HG03439 (cell line): ENCODE measurements around the gene CAPN3.

Experiments used
- ATAC-seq: cut with Tn5 transposase; IDR thresholded peaks from one replicate; pipeline ENCODE4 v1.9.1; 2021; ENCODE audit warnings: mild to moderate bottlenecking, moderate library complexity; ENCODE audit not compliant: unreplicated experiment

Gene CAPN3

DNA sequence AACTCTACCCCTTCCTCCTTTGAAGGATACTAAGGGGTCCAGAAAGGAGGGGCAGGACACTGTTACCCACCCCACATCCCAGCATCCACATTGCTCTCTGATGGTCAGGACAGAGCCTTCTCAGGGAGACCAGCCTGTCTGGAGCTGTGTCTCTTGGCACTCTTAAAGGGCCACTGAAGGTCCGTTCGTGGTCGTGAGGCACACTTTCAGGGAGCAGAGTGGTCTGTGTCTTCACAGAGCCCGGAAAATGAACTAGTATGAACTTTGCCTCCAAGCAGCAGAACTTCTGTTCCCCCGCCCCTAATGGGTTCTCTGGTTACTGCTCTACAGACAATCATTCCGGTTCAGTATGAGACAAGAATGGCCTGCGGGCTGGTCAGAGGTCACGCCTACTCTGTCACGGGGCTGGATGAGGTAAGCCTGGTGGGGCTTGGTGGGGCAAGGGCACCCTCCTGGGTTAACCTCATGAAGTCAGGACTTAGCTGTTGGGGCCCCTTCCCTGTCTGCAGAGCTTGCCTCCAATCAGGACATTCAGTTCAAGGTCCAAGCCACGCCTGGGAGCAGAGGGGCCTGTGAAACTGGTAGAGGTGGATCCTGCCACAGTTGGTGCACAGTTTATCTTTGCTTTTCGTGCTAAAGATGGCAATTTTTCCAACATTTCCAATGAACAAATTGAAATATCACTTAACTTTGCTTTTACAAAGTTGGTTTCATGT is 33.2 kb downstream of the CAPN3 start:
- ATAC-seq: no peak

- no peak for ATAC-seq
Measured at GRCh38 chr15:42394106-42394505, 34.8 kb downstream of the CAPN3 start.

- no peak for ATAC-seq
Measured at GRCh38 chr15:42395838-42396237, 36.5 kb downstream of the CAPN3 start.

DNA sequence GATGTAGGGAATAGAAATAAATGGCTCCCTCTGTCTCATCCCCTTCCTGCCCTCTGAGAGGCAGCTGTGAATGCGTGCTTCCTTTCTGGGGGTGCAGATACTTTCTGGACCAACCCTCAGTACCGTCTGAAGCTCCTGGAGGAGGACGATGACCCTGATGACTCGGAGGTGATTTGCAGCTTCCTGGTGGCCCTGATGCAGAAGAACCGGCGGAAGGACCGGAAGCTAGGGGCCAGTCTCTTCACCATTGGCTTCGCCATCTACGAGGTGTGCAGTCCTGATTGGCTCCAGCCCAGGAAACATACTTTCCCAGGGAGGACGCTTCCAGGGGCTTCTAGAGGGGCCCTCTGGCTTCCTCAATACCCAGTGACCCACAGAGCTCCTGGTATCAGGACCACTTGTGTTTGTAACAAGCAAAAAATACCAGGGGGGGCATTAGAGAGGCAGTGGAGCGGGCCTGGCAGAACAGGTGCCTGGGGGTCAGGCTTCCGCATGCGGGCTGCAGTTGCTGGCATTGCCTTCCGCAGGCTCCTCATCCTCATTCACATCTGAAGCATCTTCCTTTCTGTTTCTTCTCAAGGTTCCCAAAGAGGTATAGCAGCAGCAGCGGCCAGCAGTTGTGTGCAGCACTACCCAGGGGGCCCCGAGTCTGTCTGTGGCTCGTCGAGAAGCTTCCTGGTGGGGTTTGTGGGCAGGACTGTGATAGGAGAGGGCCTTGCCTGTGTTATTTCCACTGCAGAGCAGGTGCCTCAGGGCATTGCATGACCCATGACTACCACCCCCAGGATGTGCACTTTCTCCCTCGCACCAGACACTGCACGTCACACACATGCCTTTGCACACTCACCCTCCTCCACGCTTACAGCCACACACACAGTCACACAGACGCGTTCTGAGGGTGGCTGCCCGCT is 42.5 kb downstream of the CAPN3 start:
- no peak for ATAC-seq

DNA sequence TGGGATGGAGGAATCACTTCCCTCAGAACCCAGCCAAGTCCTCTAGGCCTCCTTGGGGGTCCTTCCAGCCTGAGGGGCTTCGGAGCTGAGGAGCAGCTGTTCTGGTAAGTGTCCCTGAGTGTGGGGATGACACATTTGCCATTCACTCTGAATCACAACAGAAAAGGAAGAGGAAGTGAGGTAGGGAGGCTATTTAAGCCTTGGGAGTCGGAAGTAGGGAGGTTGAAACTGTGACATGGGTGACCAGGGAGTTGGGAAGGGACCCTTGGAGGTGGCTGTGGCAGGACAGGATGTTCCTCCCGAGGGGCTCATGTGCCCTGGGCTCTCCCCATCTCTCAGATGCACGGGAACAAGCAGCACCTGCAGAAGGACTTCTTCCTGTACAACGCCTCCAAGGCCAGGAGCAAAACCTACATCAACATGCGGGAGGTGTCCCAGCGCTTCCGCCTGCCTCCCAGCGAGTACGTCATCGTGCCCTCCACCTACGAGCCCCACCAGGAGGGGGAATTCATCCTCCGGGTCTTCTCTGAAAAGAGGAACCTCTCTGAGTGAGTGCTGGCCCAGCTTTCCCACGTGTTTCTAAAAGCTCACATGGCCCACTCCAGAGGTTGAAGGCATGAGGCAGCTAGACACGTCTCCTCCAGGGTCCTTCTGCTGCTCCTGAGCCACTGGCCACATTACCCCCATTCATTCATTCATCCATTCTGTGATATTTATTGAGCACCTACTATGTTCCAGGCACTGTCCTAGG is 43.3 kb downstream of the CAPN3 start:
- no peak for ATAC-seq

- ATAC-seq: no peak
Measured at GRCh38 chr15:42403389-42403788, 44.1 kb downstream of the CAPN3 start.

GRCh38 chr15:42404461-42405235 is 45.3 kb downstream of the CAPN3 start:
- ATAC-seq: no peak

DNA sequence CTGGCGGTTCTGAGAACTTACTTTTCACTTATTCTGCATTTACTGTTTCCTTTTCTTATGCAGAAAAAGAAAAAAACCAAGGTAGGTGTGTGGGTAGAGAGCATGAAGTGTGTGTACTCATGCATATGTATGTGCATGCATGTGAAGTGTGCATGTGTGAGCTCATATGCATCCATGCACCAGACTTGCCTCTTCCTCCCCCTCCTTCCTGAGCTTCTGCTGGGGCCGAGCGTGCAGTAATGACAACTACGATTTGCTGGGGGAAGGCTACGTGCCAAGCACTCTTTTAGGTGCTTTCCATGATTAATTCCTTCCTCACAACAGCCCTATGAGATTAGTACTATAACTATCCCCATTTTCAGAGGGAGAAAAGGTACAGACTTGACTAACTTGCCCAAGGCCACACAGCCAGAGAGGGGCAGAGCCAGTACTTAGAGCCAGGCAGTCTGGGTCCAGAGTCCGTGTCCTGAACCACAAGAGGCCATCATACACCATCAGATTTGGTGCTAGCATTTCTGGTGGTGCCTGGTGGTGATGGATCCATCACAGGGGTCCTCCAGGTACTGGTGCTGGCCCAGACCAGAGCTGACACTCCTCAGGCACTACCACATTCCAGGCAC is 46.7 kb downstream of the CAPN3 start:
- no peak for ATAC-seq

GRCh38 chr15:42408178-42408577 is 48.9 kb downstream of the CAPN3 start:
- ATAC-seq: no peak

DNA sequence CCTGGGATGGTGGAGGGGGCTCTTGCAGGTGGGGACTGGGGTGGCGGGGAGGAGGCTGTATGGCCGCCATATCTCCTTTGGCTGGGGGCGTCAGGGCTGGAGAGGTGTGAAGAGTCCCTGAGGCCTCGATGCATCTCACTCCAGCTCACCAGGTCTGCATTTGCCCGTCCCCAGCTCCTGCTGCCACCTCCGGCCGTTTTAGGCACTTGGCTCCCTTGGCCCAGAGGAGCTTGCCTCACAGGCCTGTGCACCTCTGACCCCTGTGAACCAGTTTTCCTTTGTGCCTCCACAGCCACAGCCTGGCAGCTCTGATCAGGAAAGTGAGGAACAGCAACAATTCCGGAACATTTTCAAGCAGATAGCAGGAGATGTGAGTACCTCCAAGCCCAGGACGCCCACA is 49.7 kb downstream of the CAPN3 start:
- ATAC-seq: no peak

GRCh38 chr15:42411884-42412283 is 52.6 kb downstream of the CAPN3 start:
- no peak for ATAC-seq

GRCh38 chr15:42413920-42414319 is 54.6 kb downstream of the CAPN3 start:
- no peak for ATAC-seq

GRCh38 chr15:42419369-42419768 is 60.1 kb downstream of the CAPN3 start:
- ATAC-seq: no peak

DNA sequence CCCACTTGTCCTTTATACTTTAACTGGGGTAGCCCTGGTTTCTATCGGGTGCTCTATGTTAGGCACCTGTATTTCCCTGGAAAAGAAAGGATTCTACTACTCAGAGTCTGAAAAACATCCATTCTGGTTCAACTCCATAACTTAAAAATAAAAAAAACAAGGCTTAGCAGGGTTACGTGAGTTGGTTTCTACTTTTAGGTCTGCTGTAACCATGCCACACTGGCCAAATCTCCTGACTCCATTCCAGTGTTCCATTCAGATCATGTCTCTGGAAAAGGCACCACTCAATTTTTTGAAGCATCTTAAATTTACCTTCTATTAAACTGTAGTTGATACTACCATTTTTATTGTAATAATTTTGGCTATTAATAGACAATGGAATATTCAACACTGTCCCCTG is 62.1 kb downstream of the CAPN3 start:
- no peak for ATAC-seq

GRCh38 chr15:42427429-42428223 is 68.3 kb downstream of the CAPN3 start:
- no peak for ATAC-seq

GRCh38 chr15:42444415-42445063 is 85.2 kb downstream of the CAPN3 start:
- ATAC-seq: no peak

DNA sequence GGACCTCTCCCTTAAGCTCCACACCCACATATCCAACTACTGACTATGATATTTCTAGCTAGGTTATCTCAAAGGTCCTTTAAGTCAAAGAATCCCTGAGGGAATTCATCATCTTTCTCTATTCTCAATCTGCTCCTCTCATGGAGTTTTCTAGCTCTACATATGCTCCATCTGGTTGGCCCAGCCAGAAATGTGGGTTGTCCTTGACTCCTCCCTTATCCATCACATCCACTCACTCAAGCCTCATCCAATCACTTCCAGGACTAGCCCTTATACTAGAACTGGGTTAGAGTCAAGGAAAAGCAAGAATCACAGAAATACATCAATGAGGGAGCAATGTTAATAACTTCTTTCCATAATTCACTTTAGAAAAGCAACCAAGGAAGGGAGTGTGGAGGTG is 86.2 kb downstream of the CAPN3 start:
- ATAC-seq: no peak

DNA sequence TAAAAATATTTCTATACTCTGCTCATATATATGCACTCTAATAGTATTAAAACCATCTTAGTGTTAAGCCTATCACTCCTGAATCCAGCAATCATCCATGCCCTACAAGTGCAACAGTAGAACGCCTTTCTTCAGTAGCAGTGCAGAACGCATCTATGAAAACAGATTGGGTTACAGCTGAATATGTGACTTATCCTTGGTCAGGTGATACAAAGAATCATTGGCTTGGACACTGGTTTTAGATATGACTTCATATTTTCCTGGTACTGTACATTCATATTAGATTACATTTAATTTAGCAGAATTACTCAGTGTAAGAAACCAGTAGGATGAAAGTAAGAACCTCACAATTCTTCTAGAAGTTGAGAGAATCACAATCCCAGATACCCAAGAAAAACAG is 88.3 kb downstream of the CAPN3 start:
- no peak for ATAC-seq

GRCh38 chr15:42448281-42448680 is 89.0 kb downstream of the CAPN3 start:
- ATAC-seq: no peak
